ENCODE measurements around the gene GCSAML. TPM values are rescaled to one million over a fixed set of nuclear protein-coding genes. Genes with fewer than 3 reads are reported as not detected.

The GCSAML gene
- total RNA-seq, 4 donors from 2014 or later: 0.42 to 9.0 TPM; not detected in 2

- 73 to 74% methylated on average over 2 of the region's 2 CpGs for WGBS, 2 donors
- Histone ChIP-seq H3K27me3 (no peaks in the 10 kb centered on the region), H3K9me3 (no peaks in the 10 kb centered on the region), H3K36me3 (no peaks in the 10 kb centered on the region), H3K4me1 (no peaks in the 10 kb centered on the region), H3K27ac (no peak within 1 kb of the TSS), H3K4me3 (no peak within 1 kb of the TSS)
- no peak for TF ChIP-seq POLR2A (IDR thresholded peaks at IDR 0.05)
- TF ChIP-seq, protein P1, sequence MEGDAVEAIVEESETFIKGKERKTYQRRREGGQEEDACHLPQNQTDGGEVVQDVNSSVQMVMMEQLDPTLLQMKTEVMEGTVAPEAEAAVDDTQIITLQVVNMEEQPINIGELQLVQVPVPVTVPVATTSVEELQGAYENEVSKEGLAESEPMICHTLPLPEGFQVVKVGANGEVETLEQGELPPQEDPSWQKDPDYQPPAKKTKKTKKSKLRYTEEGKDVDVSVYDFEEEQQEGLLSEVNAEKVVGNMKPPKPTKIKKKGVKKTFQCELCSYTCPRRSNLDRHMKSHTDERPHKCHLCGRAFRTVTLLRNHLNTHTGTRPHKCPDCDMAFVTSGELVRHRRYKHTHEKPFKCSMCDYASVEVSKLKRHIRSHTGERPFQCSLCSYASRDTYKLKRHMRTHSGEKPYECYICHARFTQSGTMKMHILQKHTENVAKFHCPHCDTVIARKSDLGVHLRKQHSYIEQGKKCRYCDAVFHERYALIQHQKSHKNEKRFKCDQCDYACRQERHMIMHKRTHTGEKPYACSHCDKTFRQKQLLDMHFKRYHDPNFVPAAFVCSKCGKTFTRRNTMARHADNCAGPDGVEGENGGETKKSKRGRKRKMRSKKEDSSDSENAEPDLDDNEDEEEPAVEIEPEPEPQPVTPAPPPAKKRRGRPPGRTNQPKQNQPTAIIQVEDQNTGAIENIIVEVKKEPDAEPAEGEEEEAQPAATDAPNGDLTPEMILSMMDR (IDR thresholded peaks at IDR 0.05): no peak
- TF ChIP-seq EP300 (IDR thresholded peaks at IDR 0.05): no peak
- no peak for DNase-seq (ENCODE audit: low spot score in 2 of 2)
Observed at GRCh38 chr1:247605286-247605685, 56.4 kb downstream of the GCSAML start, which contains the start of gene OR2G3. Gene OR2G3, plus strand, starts transcription at chr1:247605586. Its CDS starts 0 bp downstream, at chr1:247605586.

DNA sequence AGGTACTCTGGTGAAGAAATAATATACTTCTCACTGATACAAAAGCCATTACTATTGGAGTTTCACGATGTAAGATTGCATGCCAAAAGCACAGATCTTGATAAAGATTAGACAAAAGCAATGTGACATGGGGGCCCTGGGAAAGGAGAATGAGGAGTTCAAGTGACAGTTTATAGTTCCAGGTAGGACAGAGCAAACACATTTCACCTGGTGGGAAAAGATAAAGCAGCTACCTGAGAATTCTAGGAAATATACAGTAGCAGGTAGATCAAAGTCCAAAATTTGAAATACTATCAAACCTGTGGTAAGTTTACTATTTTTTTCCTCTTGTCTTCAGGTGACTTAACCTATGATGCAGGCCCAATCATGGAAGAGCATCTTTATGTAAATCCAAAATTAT lies 64.5 kb downstream of the GCSAML start:
- 88% methylated on average over 1 of the region's 1 CpG for WGBS, 2 donors
- Histone ChIP-seq H3K27ac (no peak overlapping the region), H3K36me3 (no peaks in the 10 kb centered on the region), H3K4me3 (no peak overlapping the region), H3K27me3 (no peaks in the 10 kb centered on the region), H3K4me1 (no peaks in the 10 kb centered on the region), H3K9me3 (peaks cover 0 to 3% (median 0%) of the 10 kb centered on the region in 4 donors)
- DNase-seq (ENCODE audit: low spot score in 2 of 2): no peak
- TF ChIP-seq POLR2A (IDR thresholded peaks at IDR 0.05): no peak
- TF ChIP-seq, protein P1 (IDR thresholded peaks at IDR 0.05): no peak
- no peak for TF ChIP-seq EP300 (IDR thresholded peaks at IDR 0.05)

- H3K9me3 ChIP-seq: peaks cover 0 to 3% (median 0%) of the 10 kb centered on the region in 4 donors
- H3K4me3 ChIP-seq: no peak overlapping the region
- no peaks in the 10 kb centered on the region for H3K4me1 ChIP-seq
- H3K36me3 ChIP-seq: no peaks in the 10 kb centered on the region
- H3K27me3 ChIP-seq: no peaks in the 10 kb centered on the region
- DNase-seq (ENCODE audit: low spot score in 2 of 2): no peak
- TF ChIP-seq POLR2A (IDR thresholded peaks at IDR 0.05): no peak
- TF ChIP-seq EP300 (IDR thresholded peaks at IDR 0.05): no peak
- TF ChIP-seq, protein P1 (IDR thresholded peaks at IDR 0.05): no peak
- WGBS, 2 donors: 77 to 92% methylated on average over 4 to 5 of the region's 5 CpGs
- no peak overlapping the region for H3K27ac ChIP-seq
Observed at GRCh38 chr1:247614625-247615024, 65.7 kb downstream of the GCSAML start.

Small RNA genes lying within 50 kb of the gene (small RNA-seq; reads per million reads assigned to genes)
- not detected for gene RF00026

Other genes with a start within 250 kb of the GCSAML start
- gene ZNF496, start 217.3 kb upstream of the GCSAML start, total RNA-seq: 10 to 100 TPM; 37.5 to 60.6 (median 51.6) TPM
- 1 to 10 TPM; 1.3 to 4.9 (median 3.1) TPM for gene NLRP3, start 133.0 kb upstream of the GCSAML start, total RNA-seq
- gene OR2B11, start 91.0 kb upstream of the GCSAML start, total RNA-seq: not detected
- gene OR2C3, start 12.7 kb upstream of the GCSAML start, total RNA-seq: under 1 TPM in 1 of 4 donors, not detected in 3; 0.21 TPM
- not detected for gene OR2G2, start 39.2 kb downstream of the GCSAML start, total RNA-seq
- not detected for gene OR2G3, start 56.5 kb downstream of the GCSAML start, total RNA-seq
- not detected for gene OR13G1, start 130.6 kb downstream of the GCSAML start, total RNA-seq
- not detected for gene OR6F1, start 167.5 kb downstream of the GCSAML start, total RNA-seq
- gene OR14K1, start 189.5 kb downstream of the GCSAML start, total RNA-seq: not detected
- not detected for gene OR14A2, start 199.0 kb downstream of the GCSAML start, total RNA-seq
- not detected for gene OR1C1, start 211.4 kb downstream of the GCSAML start, total RNA-seq

Data from tibial nerve (tissue), 4 donors.